ENCODE data around the gene GTF2A2. TPM values are rescaled to one million over a fixed set of nuclear protein-coding genes. Genes with fewer than 3 reads are reported as not detected.
A peak's percentile ranks its signal among the peaks of the same experiment; 100 is the strongest.

GTF2A2 gene
- polyA plus RNA-seq, 1 of the 3 experiments (the other 2 are of a cell fraction): 77.4 TPM

DNA sequence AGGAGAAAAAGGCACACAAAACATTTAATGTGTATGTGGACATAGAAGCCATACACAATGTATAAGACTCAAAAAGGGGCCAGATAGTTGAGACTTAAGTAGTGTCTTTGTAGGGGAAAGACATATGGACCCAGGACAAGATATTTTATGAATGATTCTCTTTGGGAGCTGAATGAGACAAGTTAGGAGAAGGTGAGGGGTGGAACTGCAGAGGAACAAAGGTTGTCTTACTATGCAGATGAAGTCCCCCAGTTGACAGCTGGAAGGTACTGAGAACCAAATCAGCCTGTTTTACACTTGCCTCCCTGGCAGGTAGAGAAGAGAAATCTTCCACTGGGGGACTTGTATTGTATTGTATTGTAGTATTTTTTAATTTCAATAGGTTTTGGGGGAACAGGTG lies 60.7 kb downstream of the GTF2A2 start:
- H3K4me2 ChIP-seq: no peak overlapping the region
- no peak overlapping the region for H3K4me3 ChIP-seq (ENCODE audit: low read depth in 2 of 2, low read length in 1 of 2)
- no peaks in the 10 kb centered on the region for H3K9me3 ChIP-seq
- H3K9ac ChIP-seq: no peak overlapping the region
- H4K20me1 ChIP-seq (ENCODE audit: insufficient read depth): no peaks in the 10 kb centered on the region
- H3K27me3 ChIP-seq (ENCODE audit: insufficient read depth): no peaks in the 10 kb centered on the region
- peaks cover 4% of the 10 kb centered on the region for H3F3A ChIP-seq (replicated peaks; ENCODE audit: insufficient read depth)
- H3K9me2 ChIP-seq: no peaks in the 10 kb centered on the region
- no peaks in the 10 kb centered on the region for H3K36me3 ChIP-seq (replicated peaks in 1 of 2; ENCODE audit: control insufficient read depth in 1 of 2, insufficient read depth in 2 of 2, low read length in 1 of 2)
- H3K79me2 ChIP-seq (ENCODE audit: insufficient read depth): no peaks in the 10 kb centered on the region
- no peak overlapping the region for H3K27ac ChIP-seq (ENCODE audit: low read depth in 2 of 2, low read length in 1 of 2)
- CTCF ChIA-PET: interaction anchor here (0.9 kb wide), 1 partner anchor 1554 kb away, joined by 3 read pairs; no protein-coding TSS in a partner anchor
- no peaks in the 10 kb centered on the region for H3K4me1 ChIP-seq (ENCODE audit: control insufficient read depth in 1 of 2, insufficient read depth in 2 of 2, low read depth in 1 of 2, low read length in 1 of 2)
- POLR2A ChIA-PET: no interaction called here
- no peak for DNase-seq
- TF ChIP-seq TEAD4 (IDR thresholded peaks at IDR 0.05; ENCODE audit: borderline replicate concordance, insufficient read depth) (no peak), SIN3A (IDR thresholded peaks at IDR 0.05; ENCODE audit: borderline replicate concordance, low read depth, low read length) (no peak), TCF12 (IDR thresholded peaks at IDR 0.05) (no peak), POLR2AphosphoS5 (IDR thresholded peaks at IDR 0.05; ENCODE audit: low read depth, low read length) (no peak), RXRA (IDR thresholded peaks at IDR 0.05; ENCODE audit: borderline replicate concordance, low read depth) (no peak), YY1 (IDR thresholded peaks at IDR 0.05; ENCODE audit: low read depth) (no peak), NRF1 (IDR thresholded peaks at IDR 0.05; ENCODE audit: low read depth, low read length) (no peak)
- TF ChIP-seq, protein P1, sequence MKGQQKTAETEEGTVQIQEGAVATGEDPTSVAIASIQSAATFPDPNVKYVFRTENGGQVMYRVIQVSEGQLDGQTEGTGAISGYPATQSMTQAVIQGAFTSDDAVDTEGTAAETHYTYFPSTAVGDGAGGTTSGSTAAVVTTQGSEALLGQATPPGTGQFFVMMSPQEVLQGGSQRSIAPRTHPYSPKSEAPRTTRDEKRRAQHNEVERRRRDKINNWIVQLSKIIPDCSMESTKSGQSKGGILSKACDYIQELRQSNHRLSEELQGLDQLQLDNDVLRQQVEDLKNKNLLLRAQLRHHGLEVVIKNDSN (IDR thresholded peaks at IDR 0.05; ENCODE audit: borderline replicate concordance, low read depth): no peak
- no peak overlapping the region for H2AFZ ChIP-seq (ENCODE audit: low read depth)

DNA sequence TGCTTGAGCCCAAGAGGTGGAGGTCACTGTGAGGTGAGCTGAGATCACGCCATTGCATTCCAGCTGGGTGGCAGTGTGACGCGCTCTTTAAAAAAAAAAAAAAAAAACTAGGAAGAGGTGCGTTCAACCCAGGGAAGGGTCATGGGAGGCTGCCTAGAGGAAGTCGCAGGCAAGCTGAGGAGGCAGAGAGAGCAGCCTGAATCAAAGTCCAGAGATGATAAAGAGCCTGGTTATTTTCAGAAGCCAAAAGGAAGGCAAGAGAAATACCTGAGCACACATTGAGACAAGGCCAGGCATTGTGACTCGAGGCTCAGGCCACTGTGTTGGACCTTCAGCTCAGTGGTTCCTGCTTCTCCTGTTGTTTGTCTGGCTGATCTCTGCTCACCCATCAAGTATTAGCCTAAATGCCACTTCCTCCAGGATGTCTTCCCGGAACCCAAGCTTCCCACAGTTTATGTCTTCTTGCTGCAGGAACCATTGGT lies 61.8 kb downstream of the GTF2A2 start:
- WGBS (ENCODE audit: low lambda C conversion rate): 54% methylated on average over 7 of the region's 7 CpGs
- POLR2A ChIA-PET: interaction anchor here (0.7 kb wide), 1 partner anchor 9 kb away, joined by 3 read pairs; no protein-coding TSS in a partner anchor
- CTCF ChIA-PET: no interaction called here
- Histone ChIP-seq H3F3A (replicated peaks; ENCODE audit: insufficient read depth) (peaks cover 4% of the 10 kb centered on the region), H3K79me2 (ENCODE audit: insufficient read depth) (no peaks in the 10 kb centered on the region), H3K36me3 (replicated peaks in 1 of 2; ENCODE audit: control insufficient read depth in 1 of 2, insufficient read depth in 2 of 2, low read length in 1 of 2) (no peaks in the 10 kb centered on the region), H3K4me3 (ENCODE audit: low read depth in 2 of 2, low read length in 1 of 2) (no peak overlapping the region), H3K27ac (ENCODE audit: low read depth in 2 of 2, low read length in 1 of 2) (peak overlapping the region in 1 of 2 experiments; percentile 26; a peak in 1 of 4 replicates), H3K4me1 (ENCODE audit: control insufficient read depth in 1 of 2, insufficient read depth in 2 of 2, low read depth in 1 of 2, low read length in 1 of 2) (no peaks in the 10 kb centered on the region), H3K27me3 (ENCODE audit: insufficient read depth) (no peaks in the 10 kb centered on the region), H3K4me2 (no peak overlapping the region), H2AFZ (ENCODE audit: low read depth) (no peak overlapping the region), H3K9ac (no peak overlapping the region), H3K9me2 (no peaks in the 10 kb centered on the region), H4K20me1 (ENCODE audit: insufficient read depth) (no peaks in the 10 kb centered on the region), H3K9me3 (no peaks in the 10 kb centered on the region)
- DNase-seq: no peak
- TF ChIP-seq, protein P2, sequence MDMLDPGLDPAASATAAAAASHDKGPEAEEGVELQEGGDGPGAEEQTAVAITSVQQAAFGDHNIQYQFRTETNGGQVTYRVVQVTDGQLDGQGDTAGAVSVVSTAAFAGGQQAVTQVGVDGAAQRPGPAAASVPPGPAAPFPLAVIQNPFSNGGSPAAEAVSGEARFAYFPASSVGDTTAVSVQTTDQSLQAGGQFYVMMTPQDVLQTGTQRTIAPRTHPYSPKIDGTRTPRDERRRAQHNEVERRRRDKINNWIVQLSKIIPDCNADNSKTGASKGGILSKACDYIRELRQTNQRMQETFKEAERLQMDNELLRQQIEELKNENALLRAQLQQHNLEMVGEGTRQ (IDR thresholded peaks at IDR 0.05; ENCODE audit: borderline replicate concordance, low read depth, low read length): no peak
- TF ChIP-seq MXI1 (IDR thresholded peaks at IDR 0.05; ENCODE audit: low read depth, low read length) (no peak), FOXJ3 (CRISPR knock-in tag; IDR thresholded peaks at IDR 0.05) (no peak), EP300 (IDR thresholded peaks at IDR 0.05; ENCODE audit: borderline replicate concordance in 1 of 2, low read depth in 1 of 2, low read length in 1 of 2) (no peak), RCOR1 (IDR thresholded peaks at IDR 0.05; ENCODE audit: low read length) (no peak), TAF1 (IDR thresholded peaks at IDR 0.05; ENCODE audit: borderline replicate concordance, low read depth, low read length) (no peak), YY1 (IDR thresholded peaks at IDR 0.05; ENCODE audit: low read depth) (no peak), NRF1 (IDR thresholded peaks at IDR 0.05; ENCODE audit: low read depth, low read length) (no peak), TEAD4 (IDR thresholded peaks at IDR 0.05; ENCODE audit: borderline replicate concordance, insufficient read depth) (no peak), NFIC (IDR thresholded peaks at IDR 0.05; ENCODE audit: borderline replicate concordance) (no peak), EZH2phosphoT487 (IDR thresholded peaks at IDR 0.05; ENCODE audit: borderline replicate concordance, low read depth) (no peak)
- TF ChIP-seq, protein P3, sequence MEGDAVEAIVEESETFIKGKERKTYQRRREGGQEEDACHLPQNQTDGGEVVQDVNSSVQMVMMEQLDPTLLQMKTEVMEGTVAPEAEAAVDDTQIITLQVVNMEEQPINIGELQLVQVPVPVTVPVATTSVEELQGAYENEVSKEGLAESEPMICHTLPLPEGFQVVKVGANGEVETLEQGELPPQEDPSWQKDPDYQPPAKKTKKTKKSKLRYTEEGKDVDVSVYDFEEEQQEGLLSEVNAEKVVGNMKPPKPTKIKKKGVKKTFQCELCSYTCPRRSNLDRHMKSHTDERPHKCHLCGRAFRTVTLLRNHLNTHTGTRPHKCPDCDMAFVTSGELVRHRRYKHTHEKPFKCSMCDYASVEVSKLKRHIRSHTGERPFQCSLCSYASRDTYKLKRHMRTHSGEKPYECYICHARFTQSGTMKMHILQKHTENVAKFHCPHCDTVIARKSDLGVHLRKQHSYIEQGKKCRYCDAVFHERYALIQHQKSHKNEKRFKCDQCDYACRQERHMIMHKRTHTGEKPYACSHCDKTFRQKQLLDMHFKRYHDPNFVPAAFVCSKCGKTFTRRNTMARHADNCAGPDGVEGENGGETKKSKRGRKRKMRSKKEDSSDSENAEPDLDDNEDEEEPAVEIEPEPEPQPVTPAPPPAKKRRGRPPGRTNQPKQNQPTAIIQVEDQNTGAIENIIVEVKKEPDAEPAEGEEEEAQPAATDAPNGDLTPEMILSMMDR (IDR thresholded peaks at IDR 0.05): no peak
- TF ChIP-seq, protein P4, sequence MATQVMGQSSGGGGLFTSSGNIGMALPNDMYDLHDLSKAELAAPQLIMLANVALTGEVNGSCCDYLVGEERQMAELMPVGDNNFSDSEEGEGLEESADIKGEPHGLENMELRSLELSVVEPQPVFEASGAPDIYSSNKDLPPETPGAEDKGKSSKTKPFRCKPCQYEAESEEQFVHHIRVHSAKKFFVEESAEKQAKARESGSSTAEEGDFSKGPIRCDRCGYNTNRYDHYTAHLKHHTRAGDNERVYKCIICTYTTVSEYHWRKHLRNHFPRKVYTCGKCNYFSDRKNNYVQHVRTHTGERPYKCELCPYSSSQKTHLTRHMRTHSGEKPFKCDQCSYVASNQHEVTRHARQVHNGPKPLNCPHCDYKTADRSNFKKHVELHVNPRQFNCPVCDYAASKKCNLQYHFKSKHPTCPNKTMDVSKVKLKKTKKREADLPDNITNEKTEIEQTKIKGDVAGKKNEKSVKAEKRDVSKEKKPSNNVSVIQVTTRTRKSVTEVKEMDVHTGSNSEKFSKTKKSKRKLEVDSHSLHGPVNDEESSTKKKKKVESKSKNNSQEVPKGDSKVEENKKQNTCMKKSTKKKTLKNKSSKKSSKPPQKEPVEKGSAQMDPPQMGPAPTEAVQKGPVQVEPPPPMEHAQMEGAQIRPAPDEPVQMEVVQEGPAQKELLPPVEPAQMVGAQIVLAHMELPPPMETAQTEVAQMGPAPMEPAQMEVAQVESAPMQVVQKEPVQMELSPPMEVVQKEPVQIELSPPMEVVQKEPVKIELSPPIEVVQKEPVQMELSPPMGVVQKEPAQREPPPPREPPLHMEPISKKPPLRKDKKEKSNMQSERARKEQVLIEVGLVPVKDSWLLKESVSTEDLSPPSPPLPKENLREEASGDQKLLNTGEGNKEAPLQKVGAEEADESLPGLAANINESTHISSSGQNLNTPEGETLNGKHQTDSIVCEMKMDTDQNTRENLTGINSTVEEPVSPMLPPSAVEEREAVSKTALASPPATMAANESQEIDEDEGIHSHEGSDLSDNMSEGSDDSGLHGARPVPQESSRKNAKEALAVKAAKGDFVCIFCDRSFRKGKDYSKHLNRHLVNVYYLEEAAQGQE (IDR thresholded peaks at IDR 0.05; ENCODE audit: low read depth, low read length): no peak

Measured in SK-N-SH (cell line).